ENCODE results near the gene IL6ST.
A peak's percentile ranks its signal among the peaks of the same experiment; 100 is the strongest.
"Not testable (repeated sequence)": the region's sequence is repeated elsewhere in the genome, so short reads cannot be mapped to it uniquely, and the experiment has no call there.

The IL6ST gene

DNA sequence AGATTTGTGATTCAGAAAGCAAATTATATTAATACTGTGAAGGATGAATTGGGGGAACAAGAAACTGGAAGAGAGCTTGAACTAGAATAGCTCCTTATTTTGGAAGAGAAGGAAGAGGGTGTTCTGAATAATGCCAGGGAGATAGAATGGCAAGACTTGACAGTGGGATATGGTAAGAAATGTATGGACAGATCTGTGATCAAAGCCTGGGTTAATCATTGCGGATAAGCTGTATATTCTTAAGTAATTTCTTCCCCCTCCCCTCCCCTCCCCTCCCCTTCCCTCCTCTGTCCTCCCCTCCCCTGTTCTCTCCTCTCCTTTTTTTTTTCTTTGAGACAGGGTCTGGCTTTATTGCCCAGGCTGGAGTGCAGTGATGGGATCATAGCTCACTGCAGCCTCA lies 10.1 kb upstream of the IL6ST start:
- no peak for DNase-seq (ENCODE audit: low read depth in 2 of 2)

DNA sequence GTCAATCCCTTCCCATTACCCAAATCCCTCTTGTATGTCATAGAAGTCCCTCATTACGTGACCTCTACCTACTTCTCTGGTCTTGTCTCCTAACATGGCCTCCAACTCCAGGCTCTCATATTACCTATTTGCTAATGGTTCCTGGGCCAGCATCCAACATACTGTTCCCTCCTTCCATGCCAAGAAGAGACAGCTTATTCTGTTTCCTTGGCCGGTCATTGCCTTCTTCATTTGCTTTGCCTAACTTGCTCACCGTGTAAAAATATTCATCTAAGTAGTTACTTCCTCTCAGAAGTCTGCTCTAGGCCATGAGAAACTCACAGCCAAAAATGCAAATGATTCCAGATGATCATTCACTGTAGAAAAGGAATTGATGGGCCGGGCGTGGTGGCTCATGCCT lies 8.9 kb upstream of the IL6ST start:
- DNase-seq (ENCODE audit: low read depth in 2 of 2), result no peak

DNA sequence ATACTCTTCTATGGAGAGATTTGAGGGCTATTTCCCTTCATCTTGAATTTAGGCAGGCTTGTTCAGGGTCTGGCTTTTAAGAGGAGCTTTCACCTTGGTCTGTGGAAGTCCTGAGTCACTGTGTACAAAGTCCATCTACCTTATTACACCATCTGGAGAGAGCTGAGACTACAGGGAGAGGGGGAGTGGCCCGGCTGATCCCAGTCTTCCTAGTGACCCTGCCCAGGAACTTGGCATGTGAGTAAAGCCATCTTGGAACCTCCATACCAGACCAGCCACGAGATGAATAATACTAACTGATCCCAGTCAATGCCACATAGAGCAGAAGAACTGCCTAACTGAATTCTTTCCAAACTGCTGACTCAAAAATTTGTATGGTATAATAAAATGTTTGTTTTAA lies 8.4 kb upstream of the IL6ST start:
- DNase-seq (ENCODE audit: low read depth in 2 of 2), result no peak

DNA sequence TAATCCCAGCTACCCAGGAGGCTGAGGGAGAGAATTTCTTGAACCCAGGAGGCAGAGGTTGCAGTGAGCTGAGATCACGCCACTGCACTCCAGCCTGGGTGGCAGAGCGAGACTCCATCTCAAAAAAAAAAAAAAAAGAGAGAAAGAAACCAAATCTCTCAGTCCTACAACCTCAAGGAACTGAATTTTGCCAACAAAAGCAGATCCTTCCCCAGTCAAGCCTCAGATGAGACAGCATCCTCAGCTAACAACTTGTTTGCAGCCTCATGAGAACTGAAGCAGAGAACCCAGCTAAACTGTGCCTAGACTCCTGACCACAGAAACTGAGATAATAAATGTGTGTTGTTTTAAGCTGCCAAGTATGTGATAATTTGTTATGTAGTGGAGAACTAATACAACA lies 7.5 kb upstream of the IL6ST start:
- no peak for DNase-seq (ENCODE audit: low read depth in 2 of 2)

DNA sequence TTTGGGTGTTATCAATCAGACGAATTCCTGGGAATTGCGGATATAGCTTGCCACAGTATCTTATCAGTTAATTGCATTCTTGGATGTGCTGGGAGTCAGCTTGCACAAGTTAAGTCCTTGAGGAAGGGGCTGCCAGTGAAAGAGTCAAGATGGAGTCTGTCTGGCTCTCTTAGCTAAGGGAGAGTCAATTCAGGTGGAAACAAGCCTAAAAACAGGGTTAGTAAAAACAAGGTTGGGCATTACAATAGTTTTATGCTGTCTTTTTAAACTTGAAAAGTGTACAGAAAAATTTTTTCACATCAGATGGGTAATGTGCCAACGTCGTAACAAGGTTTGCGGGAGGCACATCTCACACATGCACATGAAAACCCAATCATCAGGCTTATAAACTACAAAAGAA lies 5.5 kb upstream of the IL6ST start:
- DNase-seq (ENCODE audit: low read depth in 2 of 2), result not testable (repeated sequence)

DNA sequence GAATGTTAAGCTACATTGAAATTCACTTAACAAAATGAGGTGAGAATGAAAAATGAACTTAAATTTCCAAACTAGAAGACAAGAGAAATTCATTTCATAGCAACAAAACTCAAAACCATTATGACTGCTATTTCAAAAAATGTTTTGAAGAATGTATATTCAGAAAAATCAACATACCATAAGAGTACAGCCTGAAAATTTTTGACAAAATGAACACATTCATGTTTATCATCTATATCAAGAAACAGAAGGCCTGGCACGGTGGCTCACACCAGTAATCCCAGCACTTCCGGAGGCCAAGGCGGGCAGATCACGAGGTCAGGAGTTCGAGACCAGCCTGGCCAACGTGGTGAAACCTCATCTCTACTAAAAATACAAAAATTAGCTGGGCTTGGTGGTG lies 4.2 kb upstream of the IL6ST start:
- no peak for DNase-seq (ENCODE audit: low read depth in 2 of 2)

DNA sequence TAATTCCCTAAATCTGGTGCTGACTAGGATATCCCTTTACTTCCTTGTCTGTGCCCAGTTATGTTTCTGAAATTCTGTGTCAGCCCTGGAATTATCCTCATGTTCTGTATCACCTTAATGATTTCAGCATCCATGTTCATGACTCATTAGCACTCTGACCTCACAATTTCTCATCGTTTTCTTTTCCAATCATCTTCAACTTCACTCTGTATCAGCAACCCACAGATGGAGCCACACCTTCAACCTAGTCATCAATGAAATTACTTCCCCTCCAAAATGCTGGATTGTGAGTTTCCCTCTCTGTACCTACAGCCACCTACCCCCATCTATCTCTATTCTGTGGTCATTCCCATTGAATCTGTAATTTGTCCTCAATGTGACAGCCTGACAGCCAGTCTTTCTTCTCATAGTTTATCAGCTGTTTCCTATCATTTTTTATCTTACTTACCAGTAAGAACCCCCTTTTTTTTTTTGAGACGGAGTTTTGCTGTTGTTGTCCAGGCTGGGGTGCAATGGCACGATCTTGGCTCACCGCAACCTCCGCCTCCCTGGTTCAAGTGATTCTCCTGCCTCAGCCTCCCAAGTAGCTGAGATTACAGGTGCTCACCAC lies 3.1 kb upstream of the IL6ST start:
- no peak for DNase-seq (ENCODE audit: low read depth in 2 of 2)

DNA sequence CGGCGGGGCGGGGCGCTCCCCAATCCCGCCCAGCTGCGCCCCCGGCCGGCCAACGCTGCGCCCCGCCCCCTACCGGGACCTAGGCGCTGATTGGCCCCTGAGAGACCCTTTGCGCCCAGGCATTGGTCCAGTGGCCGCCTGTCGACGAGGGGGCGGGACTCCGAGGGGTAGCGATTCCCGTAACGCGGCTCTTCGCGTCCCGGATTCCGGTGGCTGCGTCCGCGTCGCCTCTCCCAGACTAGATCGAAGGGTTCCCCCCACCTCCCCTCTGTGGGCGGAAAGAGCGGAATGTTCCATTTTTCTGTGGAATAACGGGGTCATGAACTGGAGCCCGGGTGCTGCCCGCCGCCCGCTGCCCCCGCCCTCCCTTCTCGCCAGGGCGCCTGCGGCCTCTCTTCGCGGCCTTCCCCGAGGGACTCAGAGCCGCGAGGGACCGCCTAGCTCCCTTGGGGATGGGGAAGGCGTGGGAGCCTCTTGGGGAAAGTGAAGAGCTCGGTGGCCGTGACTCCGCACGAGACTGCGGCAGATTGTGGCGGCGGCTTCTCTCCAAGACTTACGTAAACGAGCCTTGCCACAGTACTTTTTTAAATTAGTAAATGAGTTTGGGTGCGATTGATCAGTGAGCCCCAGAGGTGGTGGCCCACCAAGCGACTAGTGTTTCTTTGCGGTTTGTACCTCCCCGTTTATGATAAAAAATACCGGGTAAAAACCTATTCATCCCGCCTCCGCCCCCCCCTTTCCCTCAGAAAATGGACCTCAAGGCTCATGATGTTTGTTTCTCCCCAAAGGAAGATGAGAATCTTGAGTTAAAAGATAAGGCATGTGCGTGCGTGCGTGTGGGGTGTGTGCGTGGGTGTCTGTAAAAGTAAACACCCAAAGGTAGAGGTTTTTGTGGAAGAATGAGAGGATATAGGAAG lies 493 bp upstream of the IL6ST start:
- DNase-seq (ENCODE audit: low read depth in 2 of 2), result peak; percentile 94 to 95

DNA sequence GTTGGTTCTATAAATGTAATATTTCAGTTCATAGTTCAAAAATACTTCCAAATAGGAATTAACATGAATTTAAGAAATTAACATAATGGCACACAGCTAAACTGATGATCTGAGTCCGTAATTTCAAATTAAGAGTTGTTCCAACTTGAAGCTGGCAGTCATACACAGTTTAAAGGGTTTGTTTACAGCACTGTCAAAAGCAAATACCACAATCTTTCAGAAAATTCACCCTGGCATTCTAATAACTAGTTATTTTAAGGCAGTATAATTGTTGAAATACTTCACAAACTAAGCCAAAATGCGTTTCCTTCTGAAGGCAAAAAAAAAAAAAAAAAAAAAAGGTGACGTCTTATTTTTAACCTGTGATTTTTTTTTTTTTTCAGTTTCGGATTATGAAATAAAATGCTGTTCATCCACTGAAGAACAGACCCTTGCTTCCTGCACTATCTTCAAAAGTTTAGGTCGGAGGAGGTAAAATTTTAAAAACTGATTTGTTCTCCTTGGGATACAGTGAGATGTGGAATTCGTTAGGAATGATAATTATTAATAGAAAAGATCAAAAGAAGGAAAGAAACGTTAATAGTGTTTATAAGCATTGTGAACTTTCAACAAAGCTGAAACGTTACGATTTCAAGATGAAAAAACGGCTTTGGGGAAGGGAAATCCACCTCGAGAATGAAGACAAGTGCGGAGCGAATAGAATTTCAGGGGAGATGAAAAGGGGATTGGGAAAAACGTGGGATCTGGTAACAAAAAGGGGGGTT lies 850 bp downstream of the IL6ST start:
- DNase-seq (ENCODE audit: low read depth in 2 of 2), result no peak

DNA sequence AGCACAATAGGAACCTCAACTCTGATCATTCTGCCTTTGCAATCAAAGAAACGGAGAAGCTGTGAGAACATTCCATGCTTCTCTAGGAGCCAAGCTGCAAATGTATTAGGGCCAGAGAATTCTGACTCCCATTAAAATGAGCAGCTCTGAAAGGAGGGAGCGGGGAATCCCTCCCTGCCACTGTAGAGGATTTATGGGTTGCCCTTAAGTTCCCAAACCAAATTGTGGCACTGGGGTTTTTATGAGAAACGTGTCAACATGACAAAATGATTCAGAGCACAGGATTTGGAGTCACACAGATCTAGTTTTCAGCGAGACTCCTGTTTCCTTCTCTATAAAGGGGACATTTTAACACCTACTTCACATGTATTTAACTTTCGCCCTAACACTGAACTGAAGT lies 1.8 kb downstream of the IL6ST start:
- no peak for DNase-seq (ENCODE audit: low read depth in 2 of 2)

DNA sequence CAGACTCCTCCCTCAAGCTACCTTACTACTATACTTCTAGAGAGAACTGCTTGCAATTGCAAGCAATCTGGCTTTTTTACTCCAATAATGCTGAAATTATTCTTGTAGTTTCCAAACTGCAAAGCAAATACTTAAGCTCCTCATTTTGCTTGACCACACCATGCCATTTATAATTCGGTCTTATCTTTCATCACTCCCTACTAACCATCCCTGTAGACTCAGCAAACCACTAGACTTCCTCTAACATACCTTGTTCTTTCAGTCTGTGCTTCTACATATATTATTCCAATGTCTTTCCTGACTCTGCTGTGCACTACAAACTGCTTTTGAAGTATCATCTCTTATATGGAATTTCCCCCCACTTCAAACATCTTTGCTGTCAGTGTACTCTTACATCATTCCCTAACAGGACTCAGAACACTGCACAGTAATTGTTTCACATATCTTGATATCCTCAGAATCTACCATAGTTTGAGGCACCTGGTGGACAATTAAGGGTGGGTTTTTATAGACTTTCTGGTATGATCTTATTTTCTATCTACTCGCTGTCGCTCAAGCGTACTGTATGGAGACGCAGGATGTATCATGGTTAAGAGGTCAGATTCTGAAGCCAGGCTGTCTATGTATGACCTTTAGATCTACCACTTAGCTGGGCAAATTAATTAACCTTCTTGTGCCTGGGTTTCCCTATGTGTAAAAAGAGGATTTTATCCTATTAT lies 2.8 kb downstream of the IL6ST start:
- DNase-seq (ENCODE audit: low read depth in 2 of 2), result no peak

DNA sequence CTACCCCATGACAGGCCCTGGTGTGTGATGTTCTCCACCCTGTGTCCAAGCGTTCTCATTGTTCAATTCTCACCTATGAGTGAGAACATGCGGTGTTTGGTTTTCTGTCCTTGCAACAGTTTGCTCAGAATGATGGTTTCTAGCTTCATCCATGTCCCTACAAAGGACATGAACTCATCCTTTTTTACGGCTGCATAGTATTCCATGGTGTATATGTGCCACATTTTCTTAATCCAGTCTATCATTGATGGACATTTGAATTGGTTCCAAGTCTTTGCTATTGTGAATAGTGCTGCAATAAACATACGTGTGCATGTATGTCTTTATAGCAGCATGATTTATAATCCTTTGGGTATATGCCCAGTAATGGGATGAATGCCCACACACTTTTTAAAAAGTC lies 3.9 kb downstream of the IL6ST start:
- DNase-seq (ENCODE audit: low read depth in 2 of 2), result not testable (repeated sequence)

DNA sequence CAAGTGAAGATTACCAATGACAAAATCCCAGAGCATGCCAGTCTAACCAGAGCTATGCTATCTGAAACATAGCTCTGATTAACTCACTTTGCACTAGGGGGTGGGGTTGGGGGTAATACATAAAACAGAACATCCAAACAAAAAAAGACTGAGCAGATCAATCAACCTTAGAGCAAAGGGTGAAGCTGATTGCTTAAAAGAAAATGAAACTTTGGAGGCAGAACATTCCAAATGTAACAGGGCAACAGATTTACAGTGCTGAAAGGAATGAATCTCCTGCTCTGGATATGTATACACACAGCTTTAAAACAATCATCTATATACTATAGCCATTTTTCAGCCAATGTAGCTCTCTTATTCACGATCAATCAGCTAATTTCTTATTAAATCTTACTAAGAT lies 4.9 kb downstream of the IL6ST start:
- DNase-seq (ENCODE audit: low read depth in 2 of 2), result no peak

DNA sequence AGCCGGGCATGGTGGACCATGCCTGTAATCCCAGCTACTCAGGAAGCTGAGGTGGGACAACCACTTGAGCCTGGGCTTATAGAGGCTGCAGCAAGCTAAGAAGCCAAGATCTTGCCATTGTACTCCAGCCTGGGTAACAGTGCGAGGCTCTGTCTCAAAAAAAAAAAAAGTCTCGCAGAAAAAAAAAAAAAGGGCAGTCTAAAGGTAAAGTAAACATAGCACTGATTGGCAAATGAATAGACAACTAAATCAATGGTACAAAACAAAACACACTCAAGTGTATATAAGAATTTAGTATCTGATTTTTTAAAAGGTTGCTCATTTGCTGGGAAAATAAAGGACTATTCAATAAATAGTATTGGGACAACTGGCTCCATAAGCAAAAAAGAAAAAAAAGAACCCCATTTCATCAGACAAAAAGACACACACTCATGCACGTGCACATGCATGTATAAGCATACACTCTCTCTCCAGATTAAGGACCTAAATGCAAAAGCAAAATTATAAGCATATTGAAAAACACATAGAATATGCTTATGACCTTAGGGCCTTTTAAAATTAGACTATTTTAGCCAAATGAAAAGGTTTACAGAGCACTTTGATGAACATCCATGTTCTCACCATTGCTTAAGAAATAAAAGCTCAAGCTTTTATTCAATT lies 5.7 kb downstream of the IL6ST start:
- no peak for DNase-seq (ENCODE audit: low read depth in 2 of 2)

DNA sequence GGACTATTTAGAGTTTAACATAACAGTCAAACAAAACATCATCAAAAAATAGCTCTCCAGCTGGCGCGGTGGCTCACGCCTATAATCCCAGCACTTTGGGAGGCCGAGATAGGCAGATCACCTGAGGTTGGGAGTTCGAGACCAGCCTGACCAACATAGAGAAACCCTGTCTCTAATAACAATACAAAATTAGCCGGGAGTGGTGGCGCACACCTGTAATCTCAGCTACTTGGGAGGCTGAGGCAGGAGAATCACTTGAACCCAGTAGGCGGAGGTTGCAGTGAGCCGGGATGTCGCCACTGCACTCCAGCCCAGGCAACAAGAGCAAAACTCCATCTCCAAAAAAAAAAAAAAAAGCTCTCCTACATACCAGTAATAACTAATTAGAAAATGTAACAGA lies 6.3 kb downstream of the IL6ST start:
- DNase-seq (ENCODE audit: low read depth in 2 of 2), result not testable (repeated sequence)

DNA sequence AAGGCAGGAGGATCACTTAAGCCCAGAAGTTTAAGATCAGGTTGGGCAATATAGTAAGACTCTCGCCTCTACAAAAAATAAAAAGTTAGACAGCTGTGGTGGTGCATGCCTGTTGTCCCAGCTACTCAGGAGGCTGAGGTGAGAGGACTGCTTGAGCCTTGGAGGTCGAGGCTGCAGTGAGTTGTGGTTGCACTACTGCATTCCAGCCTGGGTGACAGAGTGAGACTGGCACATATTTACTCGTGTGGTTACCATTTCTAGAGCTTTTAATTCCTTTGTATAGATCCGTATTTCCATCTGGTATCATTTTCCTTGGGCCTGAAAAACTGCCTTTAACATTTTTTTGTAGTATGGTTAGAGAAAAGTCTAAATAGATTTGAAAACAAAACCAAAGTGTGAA lies 7.8 kb downstream of the IL6ST start:
- no peak for DNase-seq (ENCODE audit: low read depth in 2 of 2)

DNA sequence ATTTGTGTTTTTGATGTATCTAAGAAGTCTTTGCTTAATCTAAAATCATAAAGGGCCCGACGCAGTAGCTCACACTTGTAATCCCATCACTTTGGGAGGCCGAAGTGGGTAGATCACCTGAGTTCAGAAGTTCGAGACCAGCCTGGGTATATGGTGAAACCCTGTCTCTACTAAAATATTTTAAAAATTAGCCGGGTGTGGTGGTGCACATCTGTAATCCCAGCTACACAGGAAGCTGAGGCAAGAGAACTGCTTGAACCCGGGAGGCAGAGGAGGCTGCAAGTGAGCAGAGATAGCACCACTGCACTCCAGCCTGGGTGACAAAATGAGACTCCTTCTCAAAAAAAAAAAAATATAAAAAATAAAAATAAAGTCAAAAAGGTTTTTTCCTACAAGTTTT lies 9.6 kb downstream of the IL6ST start:
- no peak for DNase-seq (ENCODE audit: low read depth in 2 of 2)

DNA sequence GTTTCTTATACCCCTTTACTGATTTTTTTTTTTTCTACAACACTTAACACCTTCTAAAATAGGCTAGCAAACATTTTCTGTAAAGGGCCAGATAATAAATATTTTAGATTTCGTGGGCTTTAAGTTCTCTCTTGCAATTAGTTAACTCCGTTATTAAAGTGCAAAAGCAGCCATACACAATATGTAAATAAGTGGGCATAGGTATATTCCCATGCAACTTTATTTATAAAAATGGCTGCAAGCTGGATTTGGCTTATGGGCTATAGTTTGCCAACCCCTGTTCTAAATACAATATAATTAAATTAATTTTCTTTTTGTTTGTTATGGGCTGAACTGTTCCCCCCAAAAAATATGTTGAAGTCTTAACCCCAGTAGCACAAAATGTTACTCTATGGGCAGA lies 10.8 kb downstream of the IL6ST start:
- DNase-seq (ENCODE audit: low read depth in 2 of 2), result no peak

DNA sequence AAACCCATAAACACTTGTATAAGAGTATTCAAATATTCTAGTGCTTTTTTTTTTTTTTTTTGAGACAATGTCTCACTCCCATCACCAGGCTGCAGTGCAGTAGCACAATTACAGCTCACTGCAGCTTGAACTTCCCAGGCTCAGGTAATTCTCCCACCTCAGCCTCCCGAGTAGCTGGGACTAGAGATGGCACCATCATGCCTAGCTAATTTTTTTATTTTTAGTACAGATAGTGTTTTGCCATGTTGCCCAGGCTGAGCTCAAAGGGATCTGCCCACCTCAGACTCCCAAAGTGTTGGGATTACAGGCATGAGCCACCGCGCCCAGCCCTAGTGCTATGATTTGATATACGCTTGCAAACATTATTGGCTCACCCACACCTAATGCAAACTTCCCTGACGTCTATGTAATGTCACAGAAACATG lies 11.8 kb downstream of the IL6ST start:
- DNase-seq (ENCODE audit: low read depth in 2 of 2), result no peak

DNA sequence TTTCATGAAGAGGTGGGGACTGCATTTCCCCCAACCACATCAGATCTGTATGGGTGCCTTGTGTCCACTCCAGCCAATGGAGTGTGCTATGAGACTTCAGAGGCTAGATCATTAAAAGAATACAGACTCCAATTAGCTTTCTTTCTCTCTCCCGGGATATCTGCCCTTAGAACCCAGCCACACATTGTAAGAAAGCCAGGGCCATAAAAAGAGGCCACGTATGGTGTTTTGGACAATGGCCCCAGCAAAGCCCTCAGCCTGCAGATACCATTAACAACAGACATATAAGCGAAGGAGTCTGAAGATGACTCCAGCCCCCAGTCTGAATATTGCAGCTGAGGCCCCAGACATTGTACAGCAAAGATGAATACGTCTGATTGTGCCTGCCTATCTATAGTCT lies 21.5 kb downstream of the IL6ST start:
- no peak for DNase-seq (ENCODE audit: low read depth in 2 of 2)

DNA sequence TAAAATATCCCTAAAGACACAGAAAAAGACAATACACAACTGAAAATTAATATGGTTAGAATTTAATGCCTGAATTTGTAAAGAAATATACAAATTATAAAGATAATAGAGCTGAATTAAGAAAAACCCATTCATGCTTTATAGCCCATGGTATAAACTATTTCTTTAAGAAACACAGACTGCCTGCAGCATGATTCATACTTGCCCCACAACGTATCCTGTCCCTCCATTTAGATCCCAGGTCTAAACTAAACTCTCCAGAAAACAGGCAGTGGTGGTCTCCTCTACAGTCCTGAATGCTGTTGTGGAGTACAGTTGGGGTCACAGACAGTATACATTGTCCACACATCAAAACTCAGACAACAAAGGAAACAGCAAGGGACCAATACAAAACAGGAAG lies 24.8 kb downstream of the IL6ST start:
- no peak for DNase-seq (ENCODE audit: low read depth in 2 of 2)

DNA sequence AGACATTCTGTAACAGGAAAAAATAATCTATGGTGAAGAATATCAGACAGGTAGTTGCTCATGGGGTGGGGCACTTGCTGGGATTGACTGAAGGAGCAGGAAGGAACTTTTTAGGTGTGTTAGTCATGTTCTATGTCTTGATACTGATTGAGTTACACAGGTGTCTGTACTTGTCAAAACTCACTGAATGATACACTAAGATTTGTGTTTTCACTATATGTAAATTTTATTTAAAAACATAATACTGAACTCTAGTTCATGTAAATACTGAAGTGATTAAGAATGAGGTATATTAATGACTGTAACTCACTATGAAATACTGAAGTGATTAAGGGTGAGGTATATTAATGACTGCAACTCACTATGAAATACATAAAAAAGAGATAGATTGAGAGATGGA lies 28.5 kb downstream of the IL6ST start:
- no peak for DNase-seq (ENCODE audit: low read depth in 2 of 2)

All from stimulated activated CD4-positive, alpha-beta T cell treated with anti-CD3 and anti-CD28 coated beads, Interleukin-15, amount 100 ng/mL, for 48 hours (primary cell).